GM12892 (cell line): Measurements from ENCODE around the gene SLC25A23.

Experiments used
- DNase-seq: peaks from one replicate; pipeline ENCODE4 v3.0.0; 2011; ENCODE audit not compliant: insufficient read length
- FAIRE-seq: peaks from 2 replicates; lab custom pipeline; 2011; peaks lifted over from hg19 to GRCh38; lab: Jason Lieb, UNC
- POLR2A ChIP-seq: IDR thresholded peaks from 2 replicates; pipeline ENCODE4 v1.6.1; 2011; ENCODE audit warnings: low read depth, low read length, control low read depth
- POLR2AphosphoS5 ChIP-seq: IDR thresholded peaks from 2 replicates; pipeline ENCODE4 v1.6.1; 2011; ENCODE audit warnings: low read depth, low read length, control low read depth
- TAF1 ChIP-seq: IDR thresholded peaks from 2 replicates; pipeline ENCODE4 v1.6.1; 2011; ENCODE audit warnings: low read depth, mild to moderate bottlenecking, control low read depth, low read length, borderline replicate concordance

SLC25A23 gene

GRCh38 chr19:6452223-6452614 is 7.4 kb downstream of the SLC25A23 start:
- TF ChIP-seq TAF1 (no peak), POLR2AphosphoS5 (no peak), POLR2A (no peak)
- FAIRE-seq (no peak), DNase-seq (no peak)

- FAIRE-seq = no peak
- DNase-seq = no peak
- TF ChIP-seq TAF1 (no peak), POLR2A (no peak), POLR2AphosphoS5 (no peak)
Measured at GRCh38 chr19:6451583-6452222, 7.9 kb downstream of the SLC25A23 start.

GRCh38 chr19:6450166-6450565 is 9.4 kb downstream of the SLC25A23 start:
- TF ChIP-seq TAF1 (no peak), POLR2A (no peak), POLR2AphosphoS5 (no peak)
- DNase-seq (no peak), FAIRE-seq (no peak)

GRCh38 chr19:6448045-6448444 is 11.5 kb downstream of the SLC25A23 start:
- FAIRE-seq = no peak
- TF ChIP-seq TAF1 = no peak
- TF ChIP-seq POLR2AphosphoS5 = no peak
- no peak for TF ChIP-seq POLR2A
- DNase-seq = no peak

GRCh38 chr19:6446452-6446851 is 13.1 kb downstream of the SLC25A23 start:
- FAIRE-seq (no peak), DNase-seq (no peak)
- TF ChIP-seq TAF1 (no peak), POLR2A (no peak), POLR2AphosphoS5 (no peak)

GRCh38 chr19:6443986-6444385 is 15.6 kb downstream of the SLC25A23 start:
- FAIRE-seq = no peak
- DNase-seq = no peak
- TF ChIP-seq POLR2AphosphoS5 = no peak
- TF ChIP-seq POLR2A = no peak
- no peak for TF ChIP-seq TAF1

- no peak for TF ChIP-seq TAF1
- no peak for TF ChIP-seq POLR2AphosphoS5
- TF ChIP-seq POLR2A = no peak
- FAIRE-seq (no peak), DNase-seq (no peak)
Measured at GRCh38 chr19:6442087-6442688, 17.4 kb downstream of the SLC25A23 start.

- FAIRE-seq (no peak), DNase-seq (no peak)
- TF ChIP-seq POLR2AphosphoS5 (no peak), TAF1 (no peak), POLR2A (no peak)
Measured at GRCh38 chr19:6440905-6441304, 18.7 kb downstream of the SLC25A23 start.

- TF ChIP-seq POLR2A (no peak), TAF1 (no peak), POLR2AphosphoS5 (no peak)
- FAIRE-seq = no peak
- no peak for DNase-seq
Measured at GRCh38 chr19:6439743-6440142, 19.8 kb downstream of the SLC25A23 start.

- no peak for TF ChIP-seq POLR2AphosphoS5
- no peak for TF ChIP-seq TAF1
- TF ChIP-seq POLR2A = no peak
- DNase-seq = no peak
- FAIRE-seq = no peak
Measured at GRCh38 chr19:6433663-6434062, 25.9 kb downstream of the SLC25A23 start, which contains the start of gene SLC25A41. Gene SLC25A41 (minus strand): TSS chr19:6433763. CDS start chr19:6433693, 70 bp downstream.

GRCh38 chr19:6433165-6433564 is 26.4 kb downstream of the SLC25A23 start:
- TF ChIP-seq POLR2A (no peak), POLR2AphosphoS5 (no peak), TAF1 (no peak)
- FAIRE-seq = no peak
- DNase-seq = no peak

GRCh38 chr19:6431891-6432290 is 27.7 kb downstream of the SLC25A23 start:
- TF ChIP-seq POLR2AphosphoS5 (no peak), POLR2A (no peak), TAF1 (no peak)
- DNase-seq (no peak), FAIRE-seq (no peak)
